ENCODE data around the gene HMX1. TPM values are rescaled to one million over a fixed set of nuclear protein-coding genes. Genes with fewer than 3 reads are reported as not detected.

HMX1 gene
- total and polyA plus RNA-seq, 2 donors (not counting 1 experiment from before 2014, with no cell fraction given) = not detected

GRCh38 chr4:8818063-8818881, 53.4 kb downstream of the HMX1 start:
- H4K20me1 ChIP-seq (ENCODE audit: control insufficient read depth, insufficient read depth, low read length, poor library complexity, severe bottlenecking) = no peaks in the 10 kb centered on the region
- TF ChIP-seq CTCF (IDR thresholded peaks at IDR 0.05) = no peak
- TF ChIP-seq EZH2 (IDR thresholded peaks at IDR 0.05; ENCODE audit: borderline replicate concordance, insufficient read depth, low read depth, low read length, poor library complexity, severe bottlenecking) = no peak
- no peaks in the 10 kb centered on the region for H3K79me2 ChIP-seq (ENCODE audit: control insufficient read depth, insufficient read depth, low read length)
- H3K9ac ChIP-seq (ENCODE audit: low read length) = no peak overlapping the region
- ChIA-PET CTCF (no interaction called here), POLR2A (no interaction called here)
- Mint-ChIP-seq H3K27me3 (peaks cover 11% of the 10 kb centered on the region), H3K4me1 (no peaks in the 10 kb centered on the region), H3K9me3 (ENCODE audit: insufficient read depth) (no peaks in the 10 kb centered on the region), H3K27ac (no peak overlapping the region), H3K4me3 (no peak overlapping the region)
- H3K27ac ChIP-seq (ENCODE audit: low read length in 2 of 2) = no peak overlapping the region
- intact Hi-C loops (cut with micrococcal nuclease) = no loop called here
- ATAC-seq (ENCODE audit: low read depth) (no peak), DNase-seq (no peak)
- H2AFZ ChIP-seq (ENCODE audit: insufficient read depth, low read depth, low read length, poor library complexity, severe bottlenecking) = no peak overlapping the region
- no peaks in the 10 kb centered on the region for H3K36me3 ChIP-seq (replicated peaks in 1 of 2; ENCODE audit: control extremely low read depth in 1 of 2, control insufficient read depth in 1 of 2, extremely low read depth in 1 of 2, insufficient read depth in 2 of 2, low read length in 1 of 2)
- H3K4me2 ChIP-seq (replicated peaks; ENCODE audit: low read depth, low read length, poor library complexity, severe bottlenecking) = no peak overlapping the region
- no peak overlapping the region for H3K4me3 ChIP-seq (ENCODE audit: control extremely low read depth in 1 of 5, extremely low read depth in 1 of 5, insufficient read depth in 1 of 5, low read depth in 2 of 5, low read length in 4 of 5)
- H3K4me1 ChIP-seq (ENCODE audit: control insufficient read depth in 2 of 2, insufficient read depth in 2 of 2, low read length in 2 of 2) = no peaks in the 10 kb centered on the region
- WGBS (ENCODE audit: insufficient coverage) = 83% methylated on average over 11 of the region's 11 CpGs
- H3K27me3 ChIP-seq (replicated peaks in 1 of 4; ENCODE audit: control extremely low read depth in 1 of 4, control insufficient read depth in 3 of 4, insufficient read depth in 4 of 4, low read length in 3 of 4) = no peaks in the 10 kb centered on the region
- H3K9me3 ChIP-seq (ENCODE audit: control extremely low read depth in 1 of 3, control insufficient read depth in 2 of 3, insufficient read depth in 1 of 3, low read length in 2 of 3) = peaks cover 0 to 13% (median 0%) of the 10 kb centered on the region in 3 donors

GRCh38 chr4:8817813-8818062, 53.9 kb downstream of the HMX1 start:
- H3K79me2 ChIP-seq (ENCODE audit: control insufficient read depth, insufficient read depth, low read length) = no peaks in the 10 kb centered on the region

More at GRCh38 chr4:8817813-8818062, 53.9 kb downstream of the HMX1 start:
- H4K20me1 ChIP-seq (ENCODE audit: control insufficient read depth, insufficient read depth, low read length, poor library complexity, severe bottlenecking) = no peaks in the 10 kb centered on the region
- H3K27ac ChIP-seq (ENCODE audit: low read length in 2 of 2) = no peak overlapping the region
- no peak overlapping the region for H3K9ac ChIP-seq (ENCODE audit: low read length)
- DNase-seq = no peak
- no peaks in the 10 kb centered on the region for H3K4me1 Mint-ChIP-seq
- 10% methylated on average over 5 of the region's 5 CpGs for WGBS (ENCODE audit: insufficient coverage)
- no peaks in the 10 kb centered on the region for H3K9me3 Mint-ChIP-seq (ENCODE audit: insufficient read depth)
- POLR2A ChIA-PET = no interaction called here
- no peaks in the 10 kb centered on the region for H3K4me1 ChIP-seq (ENCODE audit: control insufficient read depth in 2 of 2, insufficient read depth in 2 of 2, low read length in 2 of 2)
- H3K4me3 Mint-ChIP-seq = no peak overlapping the region
- peaks cover 0 to 13% (median 0%) of the 10 kb centered on the region in 3 donors for H3K9me3 ChIP-seq (ENCODE audit: control extremely low read depth in 1 of 3, control insufficient read depth in 2 of 3, insufficient read depth in 1 of 3, low read length in 2 of 3)
- no peak overlapping the region for H3K4me2 ChIP-seq (replicated peaks; ENCODE audit: low read depth, low read length, poor library complexity, severe bottlenecking)
- H3K27ac Mint-ChIP-seq = no peak overlapping the region
- H3K36me3 ChIP-seq (replicated peaks in 1 of 2; ENCODE audit: control extremely low read depth in 1 of 2, control insufficient read depth in 1 of 2, extremely low read depth in 1 of 2, insufficient read depth in 2 of 2, low read length in 1 of 2) = no peaks in the 10 kb centered on the region
- no peak for TF ChIP-seq CTCF (IDR thresholded peaks at IDR 0.05)
- no peak for TF ChIP-seq EZH2 (IDR thresholded peaks at IDR 0.05; ENCODE audit: borderline replicate concordance, insufficient read depth, low read depth, low read length, poor library complexity, severe bottlenecking)
- no peaks in the 10 kb centered on the region for H3K27me3 ChIP-seq (replicated peaks in 1 of 4; ENCODE audit: control extremely low read depth in 1 of 4, control insufficient read depth in 3 of 4, insufficient read depth in 4 of 4, low read length in 3 of 4)
- no peak overlapping the region for H2AFZ ChIP-seq (ENCODE audit: insufficient read depth, low read depth, low read length, poor library complexity, severe bottlenecking)
- no peak overlapping the region for H3K4me3 ChIP-seq (ENCODE audit: control extremely low read depth in 1 of 5, extremely low read depth in 1 of 5, insufficient read depth in 1 of 5, low read depth in 2 of 5, low read length in 4 of 5)
- intact Hi-C loops (cut with micrococcal nuclease) = no loop called here
- ATAC-seq (ENCODE audit: low read depth) = no peak
- H3K27me3 Mint-ChIP-seq = peaks cover 8% of the 10 kb centered on the region
- CTCF ChIA-PET = no interaction called here

Data from B cell (primary cell).